Activated T-helper 1 cell treated with Interleukin-2 at 50 U/mL for 16 hours (primary cell): ENCODE data around the gene TBC1D22A.
"Not testable (repeated sequence)": the region's sequence is repeated elsewhere in the genome, so short reads cannot be mapped to it uniquely, and the experiment has no call there.

ENCODE experiments used
- DNase-seq: peaks from one replicate; pipeline ENCODE4 v3.0.0-alpha.2; 2020; ENCODE audit warnings: low read depth

TBC1D22A gene

DNA sequence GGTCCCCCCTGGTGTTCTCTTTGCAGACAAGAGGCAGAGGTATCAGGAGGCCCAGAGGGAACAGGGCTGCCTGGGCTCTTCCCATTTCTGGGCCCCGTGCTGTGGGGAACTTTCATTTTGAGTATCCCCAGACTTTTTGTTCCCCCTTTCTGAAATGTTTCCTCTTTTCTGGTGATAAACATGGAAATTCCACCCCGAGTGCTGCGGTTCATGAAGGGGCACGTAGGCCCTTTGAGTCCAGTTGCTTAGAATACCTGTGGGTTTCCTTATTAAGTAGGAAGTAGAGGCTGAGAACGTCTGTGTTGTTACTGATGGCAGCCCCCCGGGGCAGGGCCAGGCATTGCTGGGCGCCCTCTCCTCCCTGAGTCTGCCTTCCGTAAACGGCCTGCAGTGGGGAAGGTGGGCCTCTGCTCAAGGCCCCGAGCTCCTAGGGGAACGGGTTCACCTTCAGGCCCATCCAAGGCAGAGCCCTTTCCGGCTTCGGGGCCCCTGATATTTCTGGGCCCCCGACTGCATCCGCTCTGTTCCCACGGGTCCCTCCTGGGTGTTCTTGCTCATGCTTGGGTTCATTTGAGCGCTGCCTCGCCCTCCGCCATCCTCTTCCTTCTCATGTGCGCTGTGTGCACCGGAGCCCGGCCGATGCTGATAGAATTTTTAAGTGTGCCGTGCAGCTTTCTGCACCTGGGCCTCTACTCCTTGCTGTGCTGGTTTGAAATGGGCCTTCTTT, 12.0 kb downstream of the TBC1D22A start:
- no peak for DNase-seq

DNA sequence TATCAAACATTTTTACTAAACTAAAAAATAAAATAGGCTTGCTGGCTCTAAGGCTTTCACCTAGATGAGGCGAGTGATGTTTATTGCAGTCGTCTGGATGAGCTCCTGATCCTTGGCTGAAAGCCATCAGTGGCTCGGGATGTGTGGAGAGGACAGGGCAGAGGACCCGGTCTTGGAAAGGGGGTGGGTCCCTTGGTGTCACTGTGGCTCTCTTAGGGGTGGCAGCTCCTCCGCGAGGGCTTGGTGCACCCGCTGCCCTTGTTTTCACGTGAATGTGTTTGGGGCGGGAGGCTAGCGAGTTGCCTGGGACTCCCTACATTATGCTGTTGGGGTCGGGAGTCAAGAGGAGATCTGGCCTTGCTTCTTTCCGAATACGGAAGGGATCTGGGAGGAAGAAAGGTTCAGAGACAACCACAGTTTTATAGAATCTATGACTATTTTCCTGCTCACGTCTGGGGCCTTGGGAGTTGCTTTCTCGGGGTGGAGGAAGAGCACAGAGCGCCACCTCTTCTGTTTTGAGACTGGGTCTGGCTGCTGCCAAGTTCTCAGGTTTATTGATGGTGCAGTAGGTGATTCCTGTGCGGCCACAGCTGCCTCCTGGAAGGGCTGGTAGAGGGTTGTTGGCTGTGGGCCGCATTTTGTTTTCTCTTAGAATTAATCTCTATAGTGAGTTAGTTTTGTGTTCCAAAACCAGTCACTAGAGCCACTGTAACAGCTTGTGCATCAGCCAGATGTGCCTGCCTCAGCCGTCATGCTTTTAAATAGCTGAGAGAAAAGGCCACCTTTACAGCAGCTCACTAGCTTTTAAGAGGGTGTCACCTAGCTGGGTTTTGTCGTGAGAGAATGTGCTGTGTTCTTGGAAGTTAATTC, 12.8 kb downstream of the TBC1D22A start:
- no peak for DNase-seq

DNA sequence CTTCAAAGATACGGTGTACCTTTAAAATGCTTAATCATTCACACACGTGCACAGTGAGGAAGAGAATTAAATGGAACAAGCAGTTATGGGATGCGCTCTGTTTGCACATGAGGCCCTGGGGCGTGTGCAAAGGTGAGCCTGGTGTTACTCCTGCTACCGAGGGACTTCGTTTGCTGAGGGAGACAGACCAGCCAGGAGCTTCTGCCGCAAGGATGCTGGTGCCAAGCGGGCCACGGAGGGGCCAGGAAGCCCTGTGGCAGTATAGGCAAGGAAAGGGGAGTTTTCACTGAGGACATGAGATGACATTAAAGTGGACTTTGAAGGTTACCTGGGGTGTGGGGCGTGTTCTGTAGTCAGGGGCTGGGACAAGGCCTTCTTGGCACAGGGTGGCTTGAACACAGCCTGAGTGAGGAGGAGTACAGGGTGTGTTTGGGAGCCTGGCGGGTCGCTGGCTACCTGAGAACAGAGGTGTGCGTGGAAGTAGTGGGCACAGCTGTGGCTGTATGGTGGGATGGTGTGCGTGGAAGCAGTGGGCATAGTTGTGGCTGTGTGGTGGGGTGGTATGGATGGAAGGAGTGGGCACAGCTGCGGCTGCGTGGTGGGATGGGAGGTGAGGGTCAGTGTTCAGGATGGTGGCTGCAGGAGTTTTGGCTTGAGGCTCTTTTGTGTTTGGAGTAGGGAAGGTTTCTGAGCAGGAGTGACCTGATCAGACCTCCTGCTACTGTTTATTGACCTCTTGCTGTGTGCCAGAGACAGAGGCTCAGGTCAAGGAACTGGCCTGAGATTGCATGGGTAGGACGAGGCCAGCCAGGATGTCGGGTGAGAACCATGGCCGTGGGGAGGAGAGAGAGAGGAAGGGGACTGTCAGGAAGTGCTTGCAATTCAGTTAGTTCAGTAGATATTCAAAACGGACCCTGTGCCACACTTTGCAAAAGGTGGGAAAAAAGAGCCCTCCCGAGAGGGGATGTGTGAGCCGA, 13.7 kb downstream of the TBC1D22A start:
- no peak for DNase-seq

DNA sequence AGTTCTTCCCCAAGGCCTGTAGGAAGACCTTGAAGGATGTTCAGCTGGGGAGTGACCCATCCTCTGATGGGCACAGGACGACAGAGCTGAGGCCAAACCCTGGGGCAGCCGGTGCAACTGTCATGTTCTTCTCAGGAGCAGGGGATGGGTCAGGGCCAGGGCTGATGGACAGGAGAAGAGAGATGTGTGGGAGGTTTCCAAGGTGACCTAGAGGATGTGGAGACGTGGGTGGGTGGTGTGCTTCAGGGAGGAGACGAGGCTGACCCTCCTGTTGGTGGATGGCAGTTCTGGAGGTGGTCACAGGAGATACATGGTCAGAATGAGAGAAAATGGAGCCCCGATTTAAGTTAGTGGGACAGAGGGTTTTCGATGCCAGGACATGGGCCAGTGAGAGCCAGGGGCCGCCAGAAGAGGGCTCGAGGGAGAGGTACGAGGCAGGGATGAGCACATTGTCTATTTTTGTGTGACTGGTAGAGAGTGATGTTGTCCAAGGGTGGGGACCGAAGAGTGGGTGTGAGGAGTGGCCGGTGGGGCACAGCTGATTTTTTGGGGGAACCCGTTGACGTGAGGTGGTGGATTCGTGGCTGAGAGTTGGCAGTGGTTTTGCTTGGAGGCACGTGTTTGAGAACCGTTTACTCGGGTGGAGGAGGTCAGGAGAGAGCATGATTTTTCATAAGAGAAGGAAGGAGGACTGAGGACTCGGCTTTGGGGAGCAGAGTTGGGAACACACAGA, 14.6 kb downstream of the TBC1D22A start:
- DNase-seq, result no peak

DNA sequence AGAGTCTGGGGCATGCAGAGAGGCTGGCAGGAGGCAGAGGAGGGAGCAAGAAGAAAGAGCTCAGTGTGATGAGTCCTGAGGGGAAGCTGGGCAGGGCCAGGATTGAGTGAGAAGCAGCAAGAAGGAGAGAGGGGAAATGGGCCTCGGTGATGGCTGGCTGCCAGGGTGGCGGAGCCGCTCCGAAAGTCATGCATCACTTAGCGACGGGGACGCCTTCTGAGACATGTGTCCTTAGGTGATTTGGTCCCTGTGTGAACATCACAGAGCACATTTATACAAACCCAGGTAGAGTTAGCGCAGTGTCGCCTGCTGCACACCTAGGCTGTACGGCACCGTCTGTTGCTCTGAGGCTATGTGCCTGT, 15.1 kb downstream of the TBC1D22A start:
- no peak for DNase-seq

DNA sequence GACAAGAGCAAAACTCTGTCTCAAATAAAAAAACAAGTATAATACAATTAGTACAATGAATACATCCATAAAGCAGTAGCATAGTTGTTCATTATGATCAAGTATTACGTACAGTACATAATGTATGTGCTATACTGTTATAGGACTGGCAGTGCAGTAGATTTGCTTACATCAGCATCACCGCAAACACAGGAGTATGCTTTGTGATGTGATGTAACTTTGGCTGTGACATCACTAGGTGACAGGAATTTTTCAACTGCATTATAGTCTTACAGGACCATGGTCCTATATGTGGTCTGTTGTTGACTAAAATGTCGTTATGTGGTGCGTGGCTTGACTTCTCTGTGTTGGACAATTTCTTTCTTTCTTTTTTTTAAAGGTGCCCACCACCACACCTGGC, 16.6 kb downstream of the TBC1D22A start:
- DNase-seq, result no peak

DNA sequence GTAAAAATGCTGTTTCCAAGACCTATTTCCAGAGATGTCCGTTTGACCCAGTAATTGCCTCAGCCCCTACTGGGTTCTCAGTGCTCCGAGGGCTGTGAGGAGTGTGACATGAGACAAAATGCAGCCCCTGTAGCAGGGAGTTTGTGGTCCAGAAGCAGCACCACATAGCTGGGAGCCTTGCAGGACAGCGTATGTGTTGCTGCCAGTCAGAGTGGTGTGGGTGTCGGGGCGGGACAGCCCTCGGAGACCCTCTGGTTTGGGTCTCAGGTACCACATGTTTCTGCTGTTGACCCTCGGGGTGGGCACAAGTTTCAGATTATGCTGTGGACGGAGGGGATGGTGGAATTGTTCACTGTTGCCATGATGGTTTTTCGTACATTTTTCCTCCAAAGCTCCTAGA, 17.2 kb downstream of the TBC1D22A start:
- no peak for DNase-seq

DNA sequence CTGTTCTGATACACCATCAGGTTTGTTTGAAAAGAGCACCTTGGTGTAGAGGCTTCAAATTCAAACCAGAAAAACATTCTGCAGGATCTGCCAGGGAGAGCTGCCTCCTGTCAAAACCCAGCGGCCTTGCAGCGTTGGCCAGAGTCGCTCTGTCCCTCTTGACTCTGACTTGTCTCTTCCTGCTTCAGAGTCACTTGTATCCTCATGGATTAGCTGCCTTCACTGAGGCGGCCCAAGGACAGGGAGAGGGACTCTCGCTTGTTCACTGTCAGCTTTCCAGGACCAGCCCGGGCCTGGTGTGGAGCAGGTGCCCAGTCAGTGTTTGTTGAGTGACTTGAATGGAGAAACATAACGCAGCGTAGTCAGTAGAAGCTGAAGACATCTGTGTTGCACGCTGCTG, 18.0 kb downstream of the TBC1D22A start:
- no peak for DNase-seq

DNA sequence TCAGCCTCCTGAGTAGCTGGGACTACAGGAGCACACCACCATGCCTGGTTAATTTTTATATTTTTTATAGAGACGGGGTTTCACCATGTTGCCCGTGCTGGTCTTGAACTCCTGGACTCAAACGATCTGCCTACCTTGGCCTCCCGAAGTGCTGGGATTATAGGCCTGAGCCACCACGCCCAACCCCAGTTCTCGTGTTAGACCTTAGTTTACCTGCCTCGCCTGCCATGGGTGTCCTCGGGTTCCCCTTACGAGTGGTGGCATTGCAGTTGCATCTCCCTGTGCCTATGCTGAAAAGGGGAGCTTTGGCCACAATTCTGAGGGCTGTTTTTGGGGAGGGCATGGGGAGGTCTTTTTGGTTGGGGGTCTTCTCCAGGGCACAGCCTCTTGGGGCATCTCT, 18.8 kb downstream of the TBC1D22A start:
- no peak for DNase-seq

DNA sequence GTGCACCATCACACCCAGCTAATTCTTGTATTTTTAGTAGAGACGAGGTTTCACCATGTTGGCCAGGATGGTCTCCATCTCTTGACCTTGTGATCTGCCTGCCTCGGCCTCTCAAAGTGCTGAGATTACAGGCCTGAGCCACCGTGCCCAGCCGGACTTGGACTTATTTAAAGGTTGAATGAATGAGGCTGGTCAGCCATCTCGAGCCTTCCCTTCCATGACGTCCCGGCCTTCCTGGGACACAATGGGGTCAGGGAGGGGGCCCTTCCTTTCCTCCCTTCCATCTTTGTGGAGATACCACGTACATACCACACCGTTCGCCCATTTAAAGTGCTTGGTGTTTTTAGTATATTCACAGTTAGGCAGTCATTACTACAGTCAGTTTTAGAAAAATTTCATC, 19.8 kb downstream of the TBC1D22A start:
- DNase-seq, result not testable (repeated sequence)

DNA sequence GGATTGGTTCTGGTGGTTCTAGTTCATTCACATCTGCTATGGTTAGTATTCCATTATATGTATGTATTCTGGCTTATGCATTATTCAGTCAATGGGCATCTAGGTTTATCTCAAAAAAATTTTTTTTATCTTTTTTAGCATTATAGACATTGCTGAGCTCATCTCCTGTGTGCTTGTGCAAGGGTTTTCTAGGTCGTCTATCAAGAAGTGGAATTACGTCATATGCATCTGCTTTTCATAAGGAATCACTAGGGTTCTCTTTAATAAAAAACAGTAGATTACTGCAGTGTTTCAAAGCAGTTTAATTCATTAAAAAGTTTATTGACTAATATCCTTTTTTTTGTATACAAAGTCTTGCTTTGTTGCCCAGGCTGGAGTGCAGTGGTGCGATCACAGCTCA, 21.3 kb downstream of the TBC1D22A start:
- DNase-seq, result no peak

DNA sequence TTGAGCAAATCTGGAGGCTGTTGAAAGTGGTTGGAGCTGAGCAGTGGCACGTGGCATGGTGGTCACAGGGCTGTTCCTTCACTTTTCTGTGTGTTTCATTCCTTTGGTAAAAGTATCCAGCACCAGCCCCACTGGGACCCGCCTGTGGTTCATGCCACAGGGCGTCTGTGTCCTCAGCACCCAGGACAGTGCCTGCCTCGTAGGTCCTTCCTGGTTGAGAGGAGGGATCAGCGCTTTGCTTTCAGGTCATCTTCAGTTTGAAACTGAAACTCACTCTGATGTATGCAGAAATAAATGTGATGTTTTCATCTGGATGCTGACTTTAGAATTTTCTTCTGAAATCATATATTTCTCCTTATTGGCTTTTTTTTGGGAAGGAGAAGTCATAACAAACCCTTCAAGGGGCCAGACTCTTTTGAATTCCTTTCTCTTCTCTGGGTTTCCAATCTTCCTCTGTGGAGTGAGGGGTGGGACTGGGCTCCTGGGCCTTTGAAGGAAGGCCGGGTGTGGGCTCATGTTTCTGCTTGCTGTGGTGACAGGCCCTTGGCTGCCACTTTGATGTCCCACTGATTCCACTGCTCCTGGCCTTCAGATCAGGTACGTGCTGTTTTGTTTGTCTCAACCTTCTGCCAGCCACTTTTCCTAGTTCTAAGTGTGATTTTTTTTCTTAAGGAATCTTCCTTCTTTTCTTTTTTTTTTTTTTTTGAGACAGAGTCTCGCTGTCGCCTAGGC, 26.2 kb downstream of the TBC1D22A start:
- DNase-seq, result no peak

DNA sequence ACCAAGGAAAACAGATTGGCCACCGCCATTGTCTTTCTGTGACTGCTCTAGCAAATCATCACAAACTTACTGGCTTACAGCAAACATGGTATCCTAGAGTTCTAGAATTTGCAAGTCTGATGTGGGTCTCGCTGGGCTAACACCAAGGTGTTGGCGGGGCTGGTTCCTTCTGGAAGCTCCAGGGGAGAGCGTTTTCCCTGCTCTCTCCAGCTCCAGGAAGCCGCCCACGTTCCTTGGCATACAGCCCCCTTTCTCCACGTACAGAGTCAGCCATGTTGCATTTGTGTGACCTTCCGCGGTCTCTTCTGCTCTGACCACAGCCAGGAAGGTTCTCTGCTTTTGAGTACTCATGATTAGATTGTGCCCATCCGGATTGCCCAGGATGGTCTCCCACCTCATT, 27.5 kb downstream of the TBC1D22A start:
- no peak for DNase-seq

DNA sequence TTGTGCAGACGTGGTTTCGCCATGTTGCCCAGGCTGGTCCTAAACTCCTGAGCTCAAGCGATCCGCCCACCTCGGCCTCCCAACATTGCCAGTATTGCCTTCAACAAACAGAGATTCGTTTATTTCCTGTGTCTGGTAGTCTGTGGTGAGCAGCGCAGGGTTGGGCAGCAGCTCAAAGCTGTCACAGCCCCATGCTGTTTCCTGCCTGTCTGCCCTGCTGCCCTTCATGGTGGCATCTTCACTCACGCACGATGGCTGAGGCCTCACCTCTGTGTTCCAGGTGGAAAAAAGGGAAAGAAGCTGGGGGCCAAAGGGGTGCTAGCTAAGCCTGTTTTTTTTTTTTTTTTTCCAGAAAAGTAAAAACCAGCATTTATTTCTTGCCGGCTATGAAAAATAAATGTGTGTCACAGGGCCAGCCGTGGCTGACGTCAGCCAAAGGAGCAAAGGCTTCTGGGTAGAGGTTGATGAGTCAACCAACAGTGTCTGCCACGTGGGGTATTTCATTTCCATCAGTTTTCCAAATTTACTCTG, 28.8 kb downstream of the TBC1D22A start:
- DNase-seq, result peak; percentile 72

DNA sequence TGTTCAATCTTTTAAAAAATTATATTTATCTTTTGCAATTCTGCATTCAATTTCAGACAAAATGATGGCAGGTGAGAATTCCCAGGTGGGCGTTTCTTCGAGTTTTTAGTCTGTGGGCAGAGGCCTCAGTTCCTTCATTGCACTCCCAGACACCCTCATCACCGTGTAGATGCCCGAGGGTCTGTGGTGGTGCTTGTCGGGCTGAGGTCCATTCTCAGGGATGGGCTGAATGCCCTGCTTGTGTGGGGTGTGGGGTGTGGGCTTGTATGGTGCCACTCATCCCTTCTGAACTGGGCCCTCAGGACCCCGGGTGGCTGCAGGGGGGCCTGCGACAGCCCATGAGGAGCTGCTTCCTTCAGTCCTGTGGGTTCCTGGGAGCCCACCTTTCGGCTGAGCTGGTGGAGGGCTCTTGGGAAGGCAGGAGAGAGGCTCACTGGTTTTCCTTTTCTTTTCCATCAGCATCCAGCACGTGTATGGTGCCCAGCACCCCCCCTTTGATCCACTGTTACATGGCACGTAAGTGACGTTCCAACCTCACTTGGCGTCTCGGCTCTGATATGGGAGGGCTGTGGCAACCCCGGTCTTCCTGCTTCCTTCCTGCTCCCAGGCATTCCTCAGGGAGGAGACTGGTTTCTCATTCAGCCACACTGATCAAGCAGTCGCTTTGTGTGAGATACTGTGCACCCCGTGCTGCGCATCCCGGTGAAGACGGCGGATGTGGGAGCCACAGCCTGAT, 29.8 kb downstream of the TBC1D22A start:
- no peak for DNase-seq

DNA sequence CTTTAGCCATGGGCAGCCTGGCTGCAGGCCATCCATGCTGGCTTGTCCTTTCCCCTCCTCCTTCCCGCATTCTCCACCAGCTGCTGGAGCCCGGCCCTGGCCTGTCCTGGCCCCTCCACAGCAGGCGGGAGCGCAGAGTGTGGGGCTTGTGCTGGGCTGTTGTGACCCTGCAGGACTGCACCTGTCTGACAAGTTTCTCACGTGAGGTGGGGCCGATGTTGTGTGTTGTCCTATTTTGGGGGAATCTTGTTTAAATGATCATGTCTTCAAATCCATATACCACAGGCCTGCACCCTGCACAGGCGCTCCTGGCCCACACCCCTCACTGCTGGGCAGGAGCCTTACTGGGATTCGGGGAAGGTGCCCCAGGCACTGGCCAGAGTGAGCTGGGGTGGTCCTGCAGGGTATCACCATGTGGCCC, 30.4 kb downstream of the TBC1D22A start:
- no peak for DNase-seq

DNA sequence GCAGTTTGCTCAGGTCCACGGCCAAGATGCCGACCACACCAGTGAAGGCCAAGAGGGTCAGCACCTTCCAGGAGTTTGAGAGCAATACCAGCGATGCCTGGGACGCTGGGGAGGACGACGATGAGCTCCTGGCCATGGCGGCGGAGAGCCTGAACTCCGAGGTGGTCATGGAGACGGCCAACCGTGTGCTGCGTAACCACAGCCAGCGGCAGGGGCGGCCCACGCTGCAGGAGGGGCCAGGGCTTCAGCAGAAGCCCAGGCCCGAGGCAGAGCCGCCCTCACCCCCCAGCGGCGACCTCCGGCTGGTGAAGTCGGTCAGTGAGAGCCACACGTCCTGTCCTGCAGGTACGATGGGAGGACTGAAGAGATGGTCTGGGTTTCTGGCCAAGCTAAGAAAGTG, 31.0 kb downstream of the TBC1D22A start:
- DNase-seq, result no peak

DNA sequence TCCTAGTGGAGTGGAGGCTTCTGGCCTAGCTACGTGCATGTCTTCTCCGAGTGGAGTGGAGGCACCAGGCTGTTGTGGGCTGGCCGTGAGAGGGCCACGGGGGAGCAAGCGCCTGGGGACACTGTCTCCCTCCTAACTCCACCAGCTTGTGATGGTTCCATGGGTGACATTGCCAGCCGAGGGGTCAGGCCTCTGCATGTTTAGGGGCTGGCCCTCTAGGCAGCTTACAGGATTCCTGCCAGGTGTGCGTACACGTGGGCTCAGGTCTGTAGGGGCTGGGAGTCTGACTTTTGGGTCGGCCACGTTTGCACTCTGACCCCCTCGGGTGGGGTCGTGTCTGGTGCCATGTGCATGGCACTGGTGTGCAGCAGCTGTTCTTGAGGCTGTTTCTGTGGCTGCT, 31.6 kb downstream of the TBC1D22A start:
- DNase-seq, result no peak

DNA sequence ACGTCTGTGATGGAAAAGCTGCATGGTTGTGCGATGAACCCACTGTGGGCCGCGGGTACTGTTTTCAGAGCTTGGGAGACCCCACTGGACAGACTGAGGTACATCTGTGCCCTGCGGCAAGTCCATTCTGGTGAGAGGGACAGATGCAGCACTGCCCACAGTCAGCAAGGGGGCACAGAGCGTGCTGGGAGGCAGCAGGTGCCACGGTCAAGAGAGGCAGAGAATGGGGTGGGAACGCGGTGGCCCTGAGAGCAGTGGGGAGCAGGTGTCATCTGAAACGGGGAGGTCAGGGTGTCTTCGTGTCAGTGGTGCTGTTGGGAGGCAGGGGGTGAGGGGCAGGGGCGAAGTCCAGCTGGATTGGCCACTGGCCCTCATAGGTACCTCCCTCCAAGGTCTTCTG, 32.0 kb downstream of the TBC1D22A start:
- DNase-seq, result no peak

DNA sequence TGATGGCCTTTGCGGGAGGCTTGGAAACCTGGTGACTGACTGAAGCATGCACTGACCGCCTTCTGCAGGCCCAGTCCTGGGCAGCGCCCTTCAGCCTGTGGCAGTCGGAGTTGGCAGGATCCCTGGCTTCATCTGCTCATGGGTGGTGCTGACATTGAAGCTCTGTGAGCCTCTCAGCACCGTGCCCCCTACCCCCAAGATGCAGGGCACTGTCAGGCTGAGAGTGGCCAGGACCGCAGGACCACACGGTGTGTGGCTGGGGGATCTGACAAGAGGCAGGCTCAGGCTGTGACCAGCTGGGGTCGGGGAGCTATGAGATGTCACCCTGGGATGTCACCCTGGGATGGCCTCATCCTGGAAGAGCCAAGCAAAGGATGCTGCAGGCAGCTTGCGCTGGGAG, 32.7 kb downstream of the TBC1D22A start:
- no peak for DNase-seq
